IPS-18a (cell line): ENCODE measurements around the gene SYNGAP1.

Experiments used
- H3K27ac ChIP-seq: one replicate; pipeline ENCODE4 v1.5.1; 2013; ENCODE audit warnings: low read length
- H3K27me3 ChIP-seq: one replicate; pipeline ENCODE4 v1.6.1; 2013; ENCODE audit warnings: mild to moderate bottlenecking, low read length; ENCODE audit not compliant: control insufficient read depth, insufficient read depth
- H3K36me3 ChIP-seq: one replicate; pipeline ENCODE4 v1.6.1; 2013; ENCODE audit warnings: low read depth, low read length; ENCODE audit not compliant: control insufficient read depth
- H3K4me1 ChIP-seq: one replicate; pipeline ENCODE4 v1.6.1; 2013; ENCODE audit warnings: low read depth, low read length; ENCODE audit not compliant: control insufficient read depth
- H3K4me3 ChIP-seq: one replicate; pipeline ENCODE4 v1.5.1; 2013; ENCODE audit warnings: low read length
- H3K9ac ChIP-seq: one replicate; pipeline ENCODE4 v1.6.1; 2013; ENCODE audit warnings: mild to moderate bottlenecking, low read length, moderate library complexity
- H3K9me3 ChIP-seq: one replicate; pipeline ENCODE4 v1.6.1; 2013; ENCODE audit warnings: low read depth, low read length; ENCODE audit not compliant: control insufficient read depth

The SYNGAP1 gene

DNA sequence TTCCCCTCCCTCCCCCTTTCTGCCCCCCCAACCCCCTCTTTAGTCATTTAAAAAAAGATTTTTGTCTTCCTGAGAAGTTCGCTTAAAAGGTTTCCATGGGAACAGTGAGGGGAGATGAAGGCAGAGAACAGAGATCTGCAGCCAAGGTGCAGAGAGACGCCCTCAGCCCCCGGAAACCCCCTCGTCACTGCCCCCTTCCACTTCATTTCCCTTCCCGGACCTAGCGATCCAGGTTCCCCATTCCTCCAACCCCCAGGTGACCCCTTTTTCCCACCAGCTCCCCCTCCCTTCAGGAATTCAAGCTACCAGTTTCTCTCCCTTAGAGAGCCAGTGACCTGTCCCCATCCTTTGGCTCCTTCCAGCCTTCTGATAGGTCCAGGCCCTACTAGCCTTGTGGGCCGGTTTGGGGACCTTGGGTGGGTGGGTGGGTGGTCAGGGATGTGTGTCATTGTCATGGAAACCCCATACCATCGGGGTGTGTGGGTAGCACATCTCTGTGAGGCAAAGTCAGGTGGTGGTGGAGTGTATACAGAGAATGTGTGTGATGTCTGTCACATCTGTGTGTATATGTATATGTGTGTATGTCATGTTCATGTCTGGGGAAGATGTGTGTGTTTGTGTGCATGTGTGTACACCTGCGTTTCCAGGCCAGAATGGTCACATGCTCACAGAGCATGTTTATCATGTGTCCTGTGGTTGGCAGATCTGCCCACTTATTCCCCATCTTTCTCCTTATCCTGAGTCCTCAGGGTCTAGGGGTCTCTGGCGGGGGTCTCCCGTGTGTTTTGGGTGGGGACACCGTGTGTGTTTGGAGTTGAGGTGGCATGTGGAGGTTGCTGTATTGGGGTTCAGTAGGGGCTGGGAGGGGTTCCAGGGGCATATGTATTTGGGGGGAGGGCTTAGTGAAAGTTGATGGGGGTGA is 7.0 kb downstream of the SYNGAP1 start:
- Histone ChIP-seq H3K9ac (peak overlapping the region; percentile 20), H3K27me3 (no peaks in the 10 kb centered on the region), H3K9me3 (no peaks in the 10 kb centered on the region), H3K27ac (no peak overlapping the region), H3K4me1 (peaks cover 35% of the 10 kb centered on the region), H3K36me3 (peaks cover 11% of the 10 kb centered on the region), H3K4me3 (peak overlapping the region; percentile 82)

DNA sequence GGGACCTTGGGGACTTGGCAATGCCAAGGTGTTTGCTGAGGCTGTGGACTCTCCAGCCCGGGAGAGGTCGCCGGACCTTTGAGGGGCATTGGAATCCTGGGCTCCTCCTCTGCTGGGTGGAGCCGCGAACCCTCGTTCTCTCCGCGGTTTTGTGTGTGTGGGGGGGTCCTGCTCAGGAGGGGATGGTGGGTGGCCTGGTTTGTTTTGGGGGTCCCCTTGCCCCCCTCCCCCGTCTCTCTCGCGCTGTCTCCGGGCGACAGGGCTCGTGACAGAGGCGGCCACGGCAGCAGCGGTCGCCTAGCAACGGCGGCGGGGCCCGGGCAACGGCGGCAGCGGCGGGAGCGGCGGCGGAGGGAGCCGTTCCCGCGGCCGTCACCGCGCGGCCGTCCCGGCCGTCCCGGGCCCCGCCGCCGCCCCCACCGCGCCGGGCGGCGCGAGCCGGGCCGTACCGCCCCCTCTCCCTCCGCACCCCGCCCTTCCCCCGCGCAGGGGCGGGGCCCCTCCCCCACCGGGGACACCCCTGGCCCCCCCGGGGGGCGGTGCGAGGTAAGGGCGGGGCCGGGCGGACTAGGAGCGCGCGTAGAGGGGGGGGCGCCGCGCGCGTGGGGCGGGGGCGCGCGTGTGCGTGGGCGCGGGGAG is 7.8 kb downstream of the SYNGAP1 start:
- Histone ChIP-seq H3K4me1 (peaks cover 41% of the 10 kb centered on the region), H3K9me3 (no peaks in the 10 kb centered on the region), H3K36me3 (peaks cover 11% of the 10 kb centered on the region), H3K27ac (no peak overlapping the region), H3K4me3 (peak overlapping the region; percentile 67), H3K27me3 (no peaks in the 10 kb centered on the region), H3K9ac (peak overlapping the region; percentile 20)

DNA sequence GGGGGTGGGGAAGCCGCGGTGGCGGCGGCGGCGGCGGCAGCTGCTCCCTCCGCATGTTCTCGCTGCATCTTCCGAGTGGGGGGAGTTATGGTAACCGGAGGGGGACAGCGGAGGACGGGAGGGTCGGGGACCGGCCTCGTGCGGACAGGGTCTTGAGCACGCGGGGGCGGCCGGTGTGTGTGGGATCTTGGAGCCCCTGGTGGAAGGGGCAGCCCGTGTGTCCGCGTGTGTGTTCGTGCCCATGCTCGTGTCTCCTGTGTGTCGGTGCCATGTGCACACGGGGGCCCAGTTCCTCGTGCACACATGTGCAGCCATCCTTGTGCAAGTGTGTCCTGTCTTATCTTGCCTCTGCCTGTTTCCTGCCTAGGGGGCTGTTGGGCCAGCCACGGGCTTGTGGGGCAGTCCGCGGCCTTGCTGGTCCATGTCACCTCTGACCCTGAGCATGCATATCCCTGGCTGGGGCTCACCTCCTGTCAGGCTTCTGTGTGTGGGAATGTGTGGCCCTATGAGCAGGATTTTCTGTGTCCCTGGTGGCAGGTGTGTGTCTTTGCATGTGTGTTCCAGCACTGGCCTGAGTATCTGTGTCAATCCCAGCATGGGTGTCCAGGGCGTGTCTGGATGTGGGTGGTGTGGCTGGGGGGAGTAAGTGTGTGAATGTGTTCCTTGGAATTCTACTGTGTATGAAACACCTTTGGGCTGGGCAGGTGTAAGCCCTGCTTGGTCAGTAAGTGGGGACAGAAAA is 8.5 kb downstream of the SYNGAP1 start:
- no peak overlapping the region for H3K27ac ChIP-seq
- H3K4me1 ChIP-seq, result peaks cover 46% of the 10 kb centered on the region

DNA sequence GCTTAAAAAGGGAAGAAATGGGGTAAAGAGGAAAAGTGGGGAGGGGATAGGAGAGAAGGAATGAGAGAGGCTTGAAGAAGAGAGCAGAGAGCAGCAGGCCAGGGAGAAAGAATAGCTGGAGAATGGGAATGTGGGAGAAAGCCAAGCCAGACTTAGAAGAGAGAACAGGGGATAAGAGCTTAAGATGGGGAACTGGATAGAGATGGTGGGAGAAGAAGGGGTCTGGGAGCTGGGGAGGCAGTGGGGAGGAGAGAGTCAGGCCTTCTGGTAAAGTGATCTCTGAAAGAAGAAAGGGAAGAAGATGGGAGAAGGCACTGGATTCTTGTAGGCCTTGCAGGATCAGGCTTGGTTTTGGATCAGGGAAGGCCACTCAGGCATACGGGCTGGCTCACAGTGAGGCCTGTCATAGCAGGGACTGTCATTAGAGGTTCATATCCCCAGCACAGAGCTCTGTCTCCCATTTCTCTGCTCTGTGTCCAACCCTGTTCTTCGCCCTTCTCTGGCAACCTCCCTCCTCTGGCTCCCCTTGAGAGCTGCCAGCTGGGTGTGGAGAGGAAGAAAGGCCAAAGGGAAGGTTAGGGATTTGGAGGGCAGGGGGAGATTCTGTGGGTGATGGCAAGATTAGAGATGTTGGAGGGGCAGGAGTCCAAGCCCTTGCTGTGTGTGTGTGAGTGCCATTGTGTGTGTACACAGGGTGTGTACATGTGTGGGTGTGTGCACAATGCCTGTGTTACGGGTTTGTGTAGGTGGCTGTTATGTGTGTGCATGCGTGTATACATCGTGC is 9.3 kb downstream of the SYNGAP1 start:
- no peaks in the 10 kb centered on the region for H3K27me3 ChIP-seq
- H3K27ac ChIP-seq, result no peak overlapping the region
- H3K9ac ChIP-seq, result no peak overlapping the region
- no peaks in the 10 kb centered on the region for H3K9me3 ChIP-seq
- peaks cover 6% of the 10 kb centered on the region for H3K36me3 ChIP-seq
- H3K4me1 ChIP-seq, result peaks cover 50% of the 10 kb centered on the region
- H3K4me3 ChIP-seq, result peak overlapping the region; percentile 18

More for the DNA sequence above, 8.5 kb downstream of the SYNGAP1 start:
- H3K4me3 ChIP-seq, result peak overlapping the region; percentile 18
- no peak overlapping the region for H3K9ac ChIP-seq
- H3K36me3 ChIP-seq, result peaks cover 8% of the 10 kb centered on the region
- H3K27me3 ChIP-seq, result no peaks in the 10 kb centered on the region
- H3K9me3 ChIP-seq, result no peaks in the 10 kb centered on the region

DNA sequence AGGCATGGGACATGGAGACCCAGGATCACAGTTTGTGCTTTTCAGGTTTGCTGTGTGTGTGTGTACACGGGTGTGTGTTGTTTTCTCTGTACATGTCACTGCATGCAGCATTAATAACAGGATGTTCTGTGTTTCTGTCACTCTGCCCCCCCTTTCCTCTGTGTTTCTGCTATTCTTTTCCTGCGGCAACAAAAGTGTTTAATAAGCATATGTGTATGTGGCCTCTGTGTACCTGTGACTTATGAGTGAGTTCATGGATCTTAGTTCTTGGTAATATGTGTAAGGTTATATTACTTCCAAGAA is 9.8 kb downstream of the SYNGAP1 start:
- no peak overlapping the region for H3K4me3 ChIP-seq
- H3K9me3 ChIP-seq, result no peaks in the 10 kb centered on the region
- H3K27ac ChIP-seq, result no peak overlapping the region
- no peaks in the 10 kb centered on the region for H3K27me3 ChIP-seq
- H3K36me3 ChIP-seq, result peaks cover under 1% of the 10 kb centered on the region
- H3K9ac ChIP-seq, result no peak overlapping the region
- peaks cover 49% of the 10 kb centered on the region for H3K4me1 ChIP-seq

DNA sequence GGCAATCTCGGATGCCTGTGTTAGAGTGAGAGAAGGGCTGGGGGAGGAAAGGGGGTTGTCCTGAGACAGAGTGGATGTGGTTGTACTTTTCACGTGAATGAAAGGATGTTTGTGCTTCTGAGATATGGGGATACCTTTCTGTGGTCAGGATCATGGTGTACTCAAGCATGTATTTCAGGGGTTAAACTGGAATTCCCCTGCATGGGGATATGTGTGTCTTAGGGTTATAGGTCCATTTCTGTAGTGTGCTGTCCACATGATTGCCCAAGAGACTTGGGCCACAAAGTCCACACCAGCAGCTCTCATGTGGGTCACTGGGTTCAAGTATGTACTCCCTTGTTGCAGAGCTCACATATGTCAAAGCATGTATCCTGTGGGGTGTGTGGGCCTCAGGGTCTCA is 10.5 kb downstream of the SYNGAP1 start:
- Histone ChIP-seq H3K4me3 (peak overlapping the region; percentile 59), H3K4me1 (peaks cover 43% of the 10 kb centered on the region)

DNA sequence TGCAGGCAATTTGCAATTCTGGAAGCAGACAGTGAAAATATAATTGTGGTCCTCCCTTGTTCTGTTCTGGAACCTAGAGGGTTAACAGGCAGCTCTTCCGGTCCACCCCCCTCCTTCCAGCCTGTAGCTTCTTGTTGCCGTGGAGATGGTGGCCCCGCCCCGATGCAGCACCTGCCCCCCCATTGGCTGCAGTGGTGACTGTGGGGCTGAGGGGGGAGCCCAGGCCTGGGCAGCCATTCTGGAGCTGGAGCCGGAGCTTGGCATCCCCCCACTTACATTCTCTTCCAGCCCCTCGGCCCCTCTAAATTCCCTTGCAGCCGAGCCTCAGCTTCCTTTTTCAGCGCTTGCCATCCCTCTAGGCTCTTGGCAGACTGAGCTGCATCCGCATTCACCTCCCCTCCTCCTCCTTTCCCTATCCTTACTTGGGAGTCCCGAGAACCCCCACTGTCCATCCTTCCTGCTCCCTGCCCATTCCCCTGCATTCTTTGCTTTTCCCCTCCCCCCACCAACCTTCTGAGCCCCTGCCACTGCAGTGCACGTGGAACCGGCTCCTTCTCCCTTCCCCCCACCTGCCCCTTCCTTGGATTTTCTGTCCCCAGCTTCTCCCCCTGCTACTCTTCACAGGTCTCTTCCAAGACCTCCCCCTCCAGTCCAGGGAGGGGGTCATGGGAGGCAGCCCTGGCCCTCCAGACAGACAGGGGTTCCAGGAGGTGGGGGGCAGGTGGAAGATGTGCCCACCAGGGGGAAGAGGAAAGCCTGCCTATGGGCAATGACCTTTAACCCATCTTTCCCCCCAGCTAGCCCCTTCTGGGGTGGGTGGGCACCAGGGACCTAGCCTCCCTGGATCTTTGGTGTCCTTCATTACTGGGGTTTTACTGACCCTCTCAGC is 11.4 kb downstream of the SYNGAP1 start:
- H3K4me1 ChIP-seq, result peaks cover 42% of the 10 kb centered on the region
- peak overlapping the region; percentile 59 for H3K4me3 ChIP-seq
- H3K9ac ChIP-seq, result peak overlapping the region; percentile 95

More for the DNA sequence above, 10.5 kb downstream of the SYNGAP1 start:
- peak overlapping the region; percentile 71 for H3K27ac ChIP-seq
- H3K27me3 ChIP-seq, result no peaks in the 10 kb centered on the region
- H3K9ac ChIP-seq, result peak overlapping the region; percentile 21
- H3K36me3 ChIP-seq, result peaks cover 5% of the 10 kb centered on the region
- H3K9me3 ChIP-seq, result no peaks in the 10 kb centered on the region

DNA sequence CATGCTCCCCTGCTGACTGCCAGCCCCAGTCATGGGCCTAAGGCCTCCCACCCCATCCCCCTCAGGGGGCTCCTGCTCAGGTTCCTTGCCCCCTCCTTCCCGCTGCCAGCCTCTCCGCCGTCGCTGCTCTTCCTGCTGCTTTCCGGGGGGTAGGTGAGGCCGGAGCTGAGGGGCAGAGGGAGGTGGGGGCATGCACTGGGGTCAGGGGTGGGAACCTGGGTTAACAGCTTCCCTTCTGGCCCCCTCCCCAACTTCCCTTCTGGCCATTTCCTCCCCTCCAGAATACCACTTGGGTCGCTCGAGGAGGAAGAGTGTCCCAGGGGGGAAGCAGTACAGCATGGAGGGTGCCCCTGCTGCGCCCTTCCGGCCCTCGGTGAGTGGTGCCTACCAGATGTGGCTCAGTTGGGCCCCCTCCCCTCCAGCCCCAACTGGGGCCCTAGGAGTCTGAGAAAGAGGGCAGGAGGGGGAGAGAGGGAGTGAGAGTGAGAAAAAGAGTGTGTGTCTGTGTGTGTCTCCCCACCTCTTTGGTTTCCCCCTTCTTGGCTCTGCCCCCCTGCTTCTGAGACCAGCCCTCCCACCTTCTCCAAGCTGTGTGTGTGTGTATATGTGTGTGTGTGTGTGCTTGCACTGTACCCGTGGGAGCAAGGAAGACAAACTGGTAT is 12.1 kb downstream of the SYNGAP1 start:
- Histone ChIP-seq H3K9me3 (no peaks in the 10 kb centered on the region), H3K9ac (peak overlapping the region; percentile 95), H3K36me3 (peaks cover 22% of the 10 kb centered on the region), H3K27ac (peak overlapping the region; percentile 90), H3K27me3 (no peaks in the 10 kb centered on the region), H3K4me3 (peak overlapping the region; percentile 59), H3K4me1 (peaks cover 41% of the 10 kb centered on the region)

More for the DNA sequence above, 11.4 kb downstream of the SYNGAP1 start:
- Histone ChIP-seq H3K27me3 (no peaks in the 10 kb centered on the region), H3K36me3 (peaks cover 14% of the 10 kb centered on the region), H3K9me3 (no peaks in the 10 kb centered on the region), H3K27ac (peak overlapping the region; percentile 90)

DNA sequence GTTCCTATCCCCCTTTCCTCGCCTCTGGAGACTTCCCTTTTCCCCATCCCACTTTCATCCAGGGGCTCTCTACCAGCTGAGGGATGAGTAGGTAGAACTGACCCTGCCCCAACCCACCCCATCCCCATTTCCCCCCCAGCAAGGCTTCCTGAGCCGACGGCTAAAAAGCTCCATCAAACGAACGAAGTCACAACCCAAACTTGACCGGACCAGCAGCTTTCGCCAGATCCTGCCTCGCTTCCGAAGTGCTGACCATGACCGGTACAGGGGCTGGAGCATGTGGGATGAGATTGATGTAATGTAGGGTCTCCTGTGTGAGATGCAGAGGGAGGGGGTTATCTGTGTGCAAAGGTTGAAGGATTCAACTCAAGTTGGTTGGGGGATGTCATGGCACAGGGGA is 12.7 kb downstream of the SYNGAP1 start:
- Histone ChIP-seq H3K9ac (peak overlapping the region; percentile 95), H3K4me1 (peaks cover 36% of the 10 kb centered on the region), H3K27me3 (no peaks in the 10 kb centered on the region), H3K36me3 (peaks cover 27% of the 10 kb centered on the region), H3K27ac (peak overlapping the region; percentile 90), H3K9me3 (no peaks in the 10 kb centered on the region), H3K4me3 (peak overlapping the region; percentile 59)

DNA sequence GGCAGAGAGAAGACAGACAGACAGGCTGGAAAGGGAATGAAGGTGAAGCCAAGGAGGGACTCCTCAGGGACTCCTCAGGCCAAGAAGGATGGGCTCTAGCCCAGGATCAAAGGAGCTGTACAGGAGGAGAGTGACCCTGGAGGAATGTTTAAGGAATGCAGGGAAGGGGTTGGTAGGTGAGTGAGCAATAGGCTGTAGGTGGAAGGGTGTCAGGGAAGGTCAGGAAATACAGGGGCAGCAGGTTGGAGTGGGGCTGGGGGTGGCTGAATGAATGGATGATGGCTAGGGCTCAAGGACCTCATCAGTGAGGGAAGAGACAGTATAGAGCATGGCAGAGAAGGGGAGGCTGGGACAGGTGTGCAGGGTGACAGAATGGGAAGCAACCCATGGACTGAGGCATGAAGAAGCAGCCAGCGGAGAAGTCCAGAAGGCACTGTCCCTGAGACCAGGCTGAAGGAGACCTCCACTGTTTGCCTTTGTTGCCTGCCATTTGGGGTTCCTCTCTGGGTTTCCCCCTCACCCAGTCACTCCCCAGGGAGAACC is 13.2 kb downstream of the SYNGAP1 start:
- H3K4me3 ChIP-seq, result peak overlapping the region; percentile 59
- peak overlapping the region; percentile 90 for H3K27ac ChIP-seq
- peaks cover 32% of the 10 kb centered on the region for H3K36me3 ChIP-seq
- peaks cover 36% of the 10 kb centered on the region for H3K4me1 ChIP-seq
- no peaks in the 10 kb centered on the region for H3K9me3 ChIP-seq
- H3K27me3 ChIP-seq, result no peaks in the 10 kb centered on the region
- H3K9ac ChIP-seq, result peak overlapping the region; percentile 95
